ENCODE measurements around the gene EXOC4.

- TF ChIP-seq CTCF (IDR thresholded peaks at IDR 0.05) = no peak
- no peak for TF ChIP-seq POLR2AphosphoS5 (IDR thresholded peaks at IDR 0.05)
- no peak for TF ChIP-seq POLR2A (IDR thresholded peaks at IDR 0.05)
These were observed 538.0 kb downstream of the EXOC4 start for GRCh38 chr7:133790911-133791310.
